ENCODE data around the gene IQCH. TPM values are rescaled to one million over a fixed set of nuclear protein-coding genes. Genes with fewer than 3 reads are reported as not detected.

The IQCH gene
- total RNA-seq, 1 experiment from 2014 or later = 2.1 TPM

GRCh38 chr15:67389975-67390374 is 135.4 kb downstream of the IQCH start:
- ChIA-PET CTCF (no interaction called here), POLR2A (ENCODE audit: unreplicated experiment) (no interaction called here)
- Histone ChIP-seq H3F3A (ENCODE audit: low read length, unreplicated experiment) (no peaks in the 10 kb centered on the region), H3K36me3 (ENCODE audit: low read depth, low read length) (no peaks in the 10 kb centered on the region), H3K9me2 (replicated peaks; ENCODE audit: low read length) (no peaks in the 10 kb centered on the region), H3K4me3 (ENCODE audit: low read length) (no peak overlapping the region), H3K9ac (ENCODE audit: low read length) (no peak overlapping the region), H3K4me2 (ENCODE audit: low read length) (no peak overlapping the region), H4K20me1 (ENCODE audit: low read length) (no peaks in the 10 kb centered on the region), H2AFZ (ENCODE audit: low read length) (no peak overlapping the region), H3K79me2 (ENCODE audit: low read length) (no peaks in the 10 kb centered on the region), H3K27ac (ENCODE audit: low read length) (no peak overlapping the region), H3K4me1 (ENCODE audit: insufficient read depth, low read length) (no peaks in the 10 kb centered on the region), H3K9me3 (ENCODE audit: low read length) (no peaks in the 10 kb centered on the region), H3K27me3 (ENCODE audit: low read length) (no peaks in the 10 kb centered on the region)
- BruUV-seq (replicated peaks) = no TSS peak
- DNase-seq (no peak), ATAC-seq (no peak)
- intact Hi-C loops (cut with micrococcal nuclease) = loop anchor here (5.0 kb wide), 1 partner anchor 447 kb away; no protein-coding TSS in a partner anchor
- no peak for TF ChIP-seq CTCF (conservative IDR thresholded peaks at IDR 0.05; ENCODE audit: low read depth, low read length)
- TF ChIP-seq EZH2phosphoT487 (IDR thresholded peaks at IDR 0.05; ENCODE audit: borderline replicate concordance, low read length) = no peak
- TF ChIP-seq EZH2 (IDR thresholded peaks at IDR 0.05; ENCODE audit: low read length, unreplicated experiment) = no peak

- Histone ChIP-seq H3K9me2 (replicated peaks; ENCODE audit: low read length) (no peaks in the 10 kb centered on the region), H3K4me1 (ENCODE audit: insufficient read depth, low read length) (no peaks in the 10 kb centered on the region), H3K4me2 (ENCODE audit: low read length) (no peak overlapping the region), H3K79me2 (ENCODE audit: low read length) (no peaks in the 10 kb centered on the region), H3K9me3 (ENCODE audit: low read length) (no peaks in the 10 kb centered on the region), H3K27me3 (ENCODE audit: low read length) (no peaks in the 10 kb centered on the region), H3K36me3 (ENCODE audit: low read depth, low read length) (no peaks in the 10 kb centered on the region), H2AFZ (ENCODE audit: low read length) (no peak overlapping the region), H3F3A (ENCODE audit: low read length, unreplicated experiment) (no peaks in the 10 kb centered on the region), H4K20me1 (ENCODE audit: low read length) (no peaks in the 10 kb centered on the region), H3K9ac (ENCODE audit: low read length) (no peak overlapping the region), H3K27ac (ENCODE audit: low read length) (no peak overlapping the region), H3K4me3 (ENCODE audit: low read length) (no peak overlapping the region)
- ATAC-seq = no peak
- intact Hi-C loops (cut with micrococcal nuclease) = no loop called here
- ChIA-PET POLR2A (ENCODE audit: unreplicated experiment) (no interaction called here), CTCF (no interaction called here)
- no peak for DNase-seq
- no TSS peak for BruUV-seq (replicated peaks)
- TF ChIP-seq EZH2phosphoT487 (IDR thresholded peaks at IDR 0.05; ENCODE audit: borderline replicate concordance, low read length) (no peak), CTCF (conservative IDR thresholded peaks at IDR 0.05; ENCODE audit: low read depth, low read length) (no peak), EZH2 (IDR thresholded peaks at IDR 0.05; ENCODE audit: low read length, unreplicated experiment) (no peak)
Measured at GRCh38 chr15:67394873-67395639, 140.5 kb downstream of the IQCH start.

GRCh38 chr15:67396114-67396513 is 141.5 kb downstream of the IQCH start:
- H3K9ac ChIP-seq (ENCODE audit: low read length) = no peak overlapping the region
- BruUV-seq (replicated peaks) = no TSS peak
- no peak overlapping the region for H3K27ac ChIP-seq (ENCODE audit: low read length)
- DNase-seq (no peak), ATAC-seq (no peak)
- H4K20me1 ChIP-seq (ENCODE audit: low read length) = no peaks in the 10 kb centered on the region
- CTCF ChIA-PET = no interaction called here
- no peak overlapping the region for H3K4me2 ChIP-seq (ENCODE audit: low read length)
- H3K79me2 ChIP-seq (ENCODE audit: low read length) = no peaks in the 10 kb centered on the region
- H3K9me2 ChIP-seq (replicated peaks; ENCODE audit: low read length) = no peaks in the 10 kb centered on the region
- no peak overlapping the region for H3K4me3 ChIP-seq (ENCODE audit: low read length)
- POLR2A ChIA-PET (ENCODE audit: unreplicated experiment) = no interaction called here
- no peaks in the 10 kb centered on the region for H3K36me3 ChIP-seq (ENCODE audit: low read depth, low read length)
- no peaks in the 10 kb centered on the region for H3K27me3 ChIP-seq (ENCODE audit: low read length)
- H2AFZ ChIP-seq (ENCODE audit: low read length) = no peak overlapping the region
- no peak for TF ChIP-seq EZH2phosphoT487 (IDR thresholded peaks at IDR 0.05; ENCODE audit: borderline replicate concordance, low read length)
- no peaks in the 10 kb centered on the region for H3F3A ChIP-seq (ENCODE audit: low read length, unreplicated experiment)
- H3K9me3 ChIP-seq (ENCODE audit: low read length) = no peaks in the 10 kb centered on the region
- H3K4me1 ChIP-seq (ENCODE audit: insufficient read depth, low read length) = no peaks in the 10 kb centered on the region
- intact Hi-C loops (cut with micrococcal nuclease) = no loop called here

Data from PC-3 (cell line).